ENCODE measurements around the gene ANO9.

ANO9 gene

DNA sequence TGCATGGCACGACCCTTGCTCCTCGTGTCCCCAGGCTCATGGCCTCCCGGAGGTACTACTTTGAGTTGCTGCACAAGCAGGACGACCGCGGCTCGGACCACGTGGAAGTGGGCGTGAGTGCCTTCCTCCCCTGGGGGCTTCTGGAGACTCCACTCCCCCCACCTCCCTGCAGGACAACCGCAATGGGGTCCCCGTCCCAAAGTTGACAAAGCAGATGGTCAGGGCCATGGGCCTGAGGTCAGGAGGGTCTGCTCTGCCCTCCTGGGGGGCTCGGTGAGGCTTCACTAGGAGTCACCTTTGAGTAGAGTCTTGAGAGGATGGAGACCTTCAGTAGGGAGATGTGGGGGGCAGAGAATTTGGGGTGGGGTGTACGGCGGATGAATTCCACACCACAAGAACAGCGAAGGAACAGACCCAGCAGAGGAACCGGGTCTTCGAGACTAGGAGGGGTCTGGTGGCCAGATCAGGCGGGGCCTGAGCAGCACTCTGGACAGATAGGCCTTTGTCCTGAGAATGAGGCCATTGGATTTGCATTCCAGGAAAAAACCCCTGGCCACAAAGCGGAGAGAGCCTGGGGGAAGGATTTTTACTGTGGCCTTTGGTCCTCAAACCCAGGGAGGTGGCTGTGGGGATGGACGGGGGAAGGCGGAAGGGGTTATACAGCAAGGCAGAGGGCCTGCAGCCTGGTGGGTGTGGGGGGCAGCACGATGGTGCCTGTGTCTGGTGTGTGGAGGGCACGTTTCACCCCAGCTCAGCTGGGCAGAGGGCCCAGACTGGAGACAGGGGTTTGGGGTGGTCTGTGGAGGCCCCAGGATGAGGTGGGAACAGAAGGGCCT is 67.9 kb downstream of the ANO9 start:
- TF ChIP-seq, protein P1, sequence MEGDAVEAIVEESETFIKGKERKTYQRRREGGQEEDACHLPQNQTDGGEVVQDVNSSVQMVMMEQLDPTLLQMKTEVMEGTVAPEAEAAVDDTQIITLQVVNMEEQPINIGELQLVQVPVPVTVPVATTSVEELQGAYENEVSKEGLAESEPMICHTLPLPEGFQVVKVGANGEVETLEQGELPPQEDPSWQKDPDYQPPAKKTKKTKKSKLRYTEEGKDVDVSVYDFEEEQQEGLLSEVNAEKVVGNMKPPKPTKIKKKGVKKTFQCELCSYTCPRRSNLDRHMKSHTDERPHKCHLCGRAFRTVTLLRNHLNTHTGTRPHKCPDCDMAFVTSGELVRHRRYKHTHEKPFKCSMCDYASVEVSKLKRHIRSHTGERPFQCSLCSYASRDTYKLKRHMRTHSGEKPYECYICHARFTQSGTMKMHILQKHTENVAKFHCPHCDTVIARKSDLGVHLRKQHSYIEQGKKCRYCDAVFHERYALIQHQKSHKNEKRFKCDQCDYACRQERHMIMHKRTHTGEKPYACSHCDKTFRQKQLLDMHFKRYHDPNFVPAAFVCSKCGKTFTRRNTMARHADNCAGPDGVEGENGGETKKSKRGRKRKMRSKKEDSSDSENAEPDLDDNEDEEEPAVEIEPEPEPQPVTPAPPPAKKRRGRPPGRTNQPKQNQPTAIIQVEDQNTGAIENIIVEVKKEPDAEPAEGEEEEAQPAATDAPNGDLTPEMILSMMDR (IDR thresholded peaks at IDR 0.05; ENCODE audit: low read length): no peak
- no peak for TF ChIP-seq EZH2 (optimal IDR thresholded peaks at IDR 0.05; ENCODE audit: low read depth, low read length)
- TF ChIP-seq EZH2phosphoT487 (IDR thresholded peaks at IDR 0.05; ENCODE audit: low read length): no peak
- Histone ChIP-seq H3F3A (ENCODE audit: insufficient read depth, low read length) (no peaks in the 10 kb centered on the region), H3K4me3 (ENCODE audit: low read length) (no peak overlapping the region), H3K36me3 (replicated peaks; ENCODE audit: insufficient read depth, low read length) (no peaks in the 10 kb centered on the region), H3K27ac (ENCODE audit: low read length) (no peak overlapping the region), H3K9me3 (replicated peaks; ENCODE audit: insufficient read depth, low read length) (no peaks in the 10 kb centered on the region), H3K27me3 (replicated peaks; ENCODE audit: insufficient read depth, low read length) (peaks cover 49% of the 10 kb centered on the region), H3K79me2 (ENCODE audit: low read length) (no peaks in the 10 kb centered on the region), H3K9me2 (replicated peaks; ENCODE audit: insufficient read depth, low read length) (no peaks in the 10 kb centered on the region), H3K4me1 (ENCODE audit: low read length) (no peaks in the 10 kb centered on the region), H3K4me2 (ENCODE audit: low read depth, low read length) (no peak overlapping the region), H4K20me1 (ENCODE audit: insufficient read depth, low read length) (no peaks in the 10 kb centered on the region), H2AFZ (ENCODE audit: low read length) (no peak overlapping the region), H3K9ac (ENCODE audit: low read length) (no peak overlapping the region)
- no peak for DNase-seq

DNA sequence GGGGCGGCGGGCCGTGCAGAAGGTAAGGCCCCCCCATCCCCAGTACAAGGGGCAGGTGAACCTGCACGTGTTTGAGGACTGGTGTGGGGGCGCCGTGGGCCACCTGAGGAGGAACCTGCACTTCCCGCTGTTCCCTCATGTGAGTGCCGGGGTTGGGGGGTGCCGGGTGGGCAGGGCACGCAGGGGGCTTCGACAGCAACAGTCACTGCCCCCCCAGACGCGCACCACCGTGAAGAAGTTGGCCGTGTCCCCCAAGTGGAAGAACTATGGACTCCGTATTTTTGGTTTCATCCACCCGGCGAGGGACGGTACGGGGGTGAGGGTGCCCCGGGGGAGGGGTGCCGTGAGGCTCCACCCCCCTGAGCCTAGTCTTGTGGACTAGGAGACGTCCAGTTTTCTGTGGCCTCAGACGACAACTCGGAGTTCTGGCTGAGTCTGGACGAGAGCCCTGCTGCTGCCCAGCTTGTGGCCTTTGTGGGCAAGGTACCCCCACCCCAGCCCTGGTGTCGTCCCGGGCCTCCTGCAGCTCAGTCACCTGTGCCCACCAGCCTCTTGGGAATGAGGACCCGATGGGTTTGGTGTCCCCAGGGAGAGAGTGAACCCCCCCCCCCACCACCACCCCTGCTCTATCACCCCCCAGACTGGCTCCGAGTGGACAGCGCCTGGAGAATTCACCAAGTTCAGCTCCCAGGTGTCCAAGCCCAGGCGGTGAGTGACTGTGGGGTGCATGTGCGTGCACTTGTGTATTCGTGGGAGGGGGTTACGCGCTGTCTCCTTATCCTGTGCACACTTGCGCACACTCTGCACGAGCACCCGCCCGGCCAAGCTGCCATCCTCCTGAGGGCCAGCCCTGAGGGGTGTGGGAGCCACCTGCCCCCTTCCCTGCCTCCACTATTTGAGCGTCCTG is 68.7 kb downstream of the ANO9 start:
- no peak overlapping the region for H3K9ac ChIP-seq (ENCODE audit: low read length)
- H3K79me2 ChIP-seq (ENCODE audit: low read length): no peaks in the 10 kb centered on the region
- DNase-seq: no peak
- H3K9me2 ChIP-seq (replicated peaks; ENCODE audit: insufficient read depth, low read length): no peaks in the 10 kb centered on the region
- no peak overlapping the region for H3K4me2 ChIP-seq (ENCODE audit: low read depth, low read length)
- no peak overlapping the region for H2AFZ ChIP-seq (ENCODE audit: low read length)
- peaks cover 50% of the 10 kb centered on the region for H3K27me3 ChIP-seq (replicated peaks; ENCODE audit: insufficient read depth, low read length)
- TF ChIP-seq, protein P1 (IDR thresholded peaks at IDR 0.05; ENCODE audit: low read length): no peak
- TF ChIP-seq EZH2phosphoT487 (IDR thresholded peaks at IDR 0.05; ENCODE audit: low read length): no peak
- no peak for TF ChIP-seq EZH2 (optimal IDR thresholded peaks at IDR 0.05; ENCODE audit: low read depth, low read length)
- no peak overlapping the region for H3K27ac ChIP-seq (ENCODE audit: low read length)
- no peak overlapping the region for H3K4me3 ChIP-seq (ENCODE audit: low read length)
- no peaks in the 10 kb centered on the region for H3F3A ChIP-seq (ENCODE audit: insufficient read depth, low read length)
- H4K20me1 ChIP-seq (ENCODE audit: insufficient read depth, low read length): no peaks in the 10 kb centered on the region
- H3K36me3 ChIP-seq (replicated peaks; ENCODE audit: insufficient read depth, low read length): no peaks in the 10 kb centered on the region
- H3K4me1 ChIP-seq (ENCODE audit: low read length): no peaks in the 10 kb centered on the region
- H3K9me3 ChIP-seq (replicated peaks; ENCODE audit: insufficient read depth, low read length): no peaks in the 10 kb centered on the region

DNA sequence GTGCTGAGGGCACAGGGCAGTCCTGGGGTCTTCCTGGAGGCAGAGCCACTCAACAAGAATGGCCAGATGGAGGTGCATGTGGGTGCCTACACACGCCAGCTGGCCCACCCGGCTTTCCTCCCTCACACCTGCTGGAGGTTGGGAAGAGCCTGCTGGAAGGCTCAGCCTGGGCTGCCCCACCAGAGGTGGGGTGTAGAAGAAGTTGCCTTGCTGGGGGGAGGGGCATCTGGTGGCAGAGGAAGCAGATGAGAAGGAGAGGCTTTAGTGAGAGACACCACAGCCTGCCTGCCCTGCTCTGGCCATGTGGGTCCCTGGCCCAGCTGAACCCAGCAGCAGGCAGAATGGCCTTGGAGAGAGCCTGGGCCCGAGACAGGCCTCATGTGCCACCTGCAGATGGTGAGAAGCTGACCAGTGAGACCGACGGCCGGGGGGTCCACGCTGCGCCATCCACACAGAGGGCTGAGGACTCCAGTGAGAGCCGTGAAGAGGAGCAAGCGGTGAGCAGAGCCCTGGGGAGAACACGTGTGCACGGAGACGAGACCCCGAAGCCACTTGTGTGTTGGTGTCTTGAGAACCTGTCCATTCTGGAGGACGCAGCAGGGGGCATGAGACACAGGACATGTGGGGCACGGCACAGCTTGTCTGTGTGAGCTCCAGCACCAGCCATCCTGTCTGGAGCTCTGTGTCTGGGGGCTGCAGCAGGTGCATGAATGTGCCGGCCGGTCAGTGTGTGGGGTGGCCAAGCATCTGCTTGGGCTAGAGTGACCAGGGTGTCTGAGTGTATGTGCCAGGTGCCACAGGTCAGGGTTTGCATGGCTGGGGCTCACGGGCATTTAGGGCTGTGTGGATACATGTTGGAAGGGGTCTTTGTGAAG is 69.9 kb downstream of the ANO9 start:
- Histone ChIP-seq H3K4me1 (ENCODE audit: low read length) (no peaks in the 10 kb centered on the region), H3K9ac (ENCODE audit: low read length) (no peak overlapping the region)

More for the DNA sequence above, 69.9 kb downstream of the ANO9 start:
- Histone ChIP-seq H3K9me2 (replicated peaks; ENCODE audit: insufficient read depth, low read length) (no peaks in the 10 kb centered on the region), H4K20me1 (ENCODE audit: insufficient read depth, low read length) (no peaks in the 10 kb centered on the region), H2AFZ (ENCODE audit: low read length) (no peak overlapping the region), H3K4me3 (ENCODE audit: low read length) (no peak overlapping the region), H3K36me3 (replicated peaks; ENCODE audit: insufficient read depth, low read length) (no peaks in the 10 kb centered on the region), H3K27ac (ENCODE audit: low read length) (no peak overlapping the region), H3K4me2 (ENCODE audit: low read depth, low read length) (no peak overlapping the region), H3K27me3 (replicated peaks; ENCODE audit: insufficient read depth, low read length) (peaks cover 58% of the 10 kb centered on the region), H3F3A (ENCODE audit: insufficient read depth, low read length) (no peaks in the 10 kb centered on the region), H3K9me3 (replicated peaks; ENCODE audit: insufficient read depth, low read length) (no peaks in the 10 kb centered on the region), H3K79me2 (ENCODE audit: low read length) (no peaks in the 10 kb centered on the region)
- TF ChIP-seq, protein P1 (IDR thresholded peaks at IDR 0.05; ENCODE audit: low read length): no peak
- TF ChIP-seq EZH2 (optimal IDR thresholded peaks at IDR 0.05; ENCODE audit: low read depth, low read length): no peak
- TF ChIP-seq EZH2phosphoT487 (IDR thresholded peaks at IDR 0.05; ENCODE audit: low read length): no peak
- no peak for DNase-seq
